ENCODE data around the gene OXNAD1.

Gene OXNAD1

DNA sequence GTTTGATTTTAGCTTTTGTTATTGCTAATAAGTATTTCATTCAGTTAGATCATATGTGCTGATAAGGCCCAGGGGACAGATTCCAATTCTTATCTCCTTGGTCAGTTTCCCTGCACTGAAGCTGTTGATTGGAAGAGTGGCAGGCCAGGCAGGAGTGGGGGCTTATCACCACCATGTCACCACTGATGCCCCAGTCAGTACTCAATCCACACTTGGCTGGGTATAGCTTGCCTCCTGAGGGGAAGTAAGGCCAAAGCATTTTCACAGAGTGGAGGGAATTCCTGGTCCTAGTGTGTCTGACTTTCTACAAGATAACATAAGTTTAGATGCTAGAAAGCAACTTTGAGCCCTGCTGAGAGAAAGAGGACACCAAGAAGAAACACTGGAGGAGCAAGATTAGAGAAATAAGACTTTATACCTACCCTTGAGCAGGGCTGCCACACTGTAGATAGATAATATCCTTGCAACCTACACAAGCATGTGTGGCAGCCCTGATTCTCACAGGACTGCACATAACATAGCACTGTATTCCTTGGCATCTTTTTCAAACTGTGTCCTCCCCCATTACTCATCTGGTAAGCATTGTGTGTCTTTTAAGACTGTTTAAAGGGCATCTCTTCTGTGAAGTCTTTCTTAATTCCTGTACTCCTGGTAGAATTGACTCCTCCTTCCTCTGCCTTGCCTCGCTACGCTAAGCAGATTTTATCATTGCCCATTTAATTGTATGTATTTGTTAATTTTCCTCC is 24.3 kb downstream of the OXNAD1 start:
- Histone ChIP-seq H3K9me3 (ENCODE audit: low read depth, low read length) (no peaks in the 10 kb centered on the region), H3K27ac (no peak overlapping the region), H3K9ac (ENCODE audit: insufficient read length) (no peak overlapping the region), H3K36me3 (ENCODE audit: insufficient read depth, low read length) (no peaks in the 10 kb centered on the region), H3K4me3 (no peak overlapping the region)
- DNase-seq (ENCODE audit: low read depth, low spot score) = no peak
- no peak for TF ChIP-seq FOXP2 (optimal IDR thresholded peaks at IDR 0.05; ENCODE audit: control extremely low read depth, extremely low read length, insufficient read depth)
- no peak for TF ChIP-seq EZH2 (IDR thresholded peaks at IDR 0.05)
- no peak for TF ChIP-seq POLR2AphosphoS5 (IDR thresholded peaks at IDR 0.05; ENCODE audit: borderline replicate concordance, low read depth, low read length)

DNA sequence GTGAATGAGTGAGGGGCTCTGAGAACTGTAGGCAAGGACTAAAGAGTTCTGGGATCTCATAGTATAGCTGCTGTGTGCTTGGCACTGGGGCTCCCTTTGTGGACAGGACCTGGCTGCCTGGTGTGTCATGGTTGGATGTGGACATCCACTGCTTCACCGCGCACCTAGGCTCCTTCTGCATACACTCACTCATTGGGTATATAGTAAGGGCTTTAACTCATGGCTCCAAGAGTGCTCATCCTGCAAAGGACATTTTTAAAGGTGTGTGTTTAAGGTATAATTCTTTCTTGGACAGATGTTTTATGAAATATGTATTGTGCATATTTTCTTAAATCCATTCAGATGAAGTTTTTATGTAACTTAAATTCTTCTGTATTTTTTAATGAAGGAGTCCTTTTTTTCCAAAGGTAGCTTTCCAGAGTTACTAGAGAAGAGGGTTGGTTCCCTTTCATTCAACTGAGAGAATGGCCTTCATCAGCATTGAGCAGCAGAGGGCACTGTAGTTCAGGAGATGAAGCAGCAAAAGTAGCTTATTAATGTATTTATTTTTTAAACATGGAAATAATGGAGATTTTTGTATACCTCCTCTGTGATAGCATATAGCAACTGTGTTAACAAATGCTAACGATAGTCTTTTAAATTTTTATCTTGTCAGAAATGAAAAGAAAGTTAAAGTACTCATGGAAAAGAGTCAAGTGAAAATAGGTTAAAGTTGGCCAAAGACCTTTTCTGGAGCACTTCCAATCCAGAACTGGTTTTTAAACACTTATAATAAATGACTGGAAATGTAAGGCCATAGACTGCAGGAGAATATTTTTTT is 25.2 kb downstream of the OXNAD1 start:
- no peaks in the 10 kb centered on the region for H3K36me3 ChIP-seq (ENCODE audit: insufficient read depth, low read length)
- DNase-seq (ENCODE audit: low read depth, low spot score) = no peak
- TF ChIP-seq EZH2 (IDR thresholded peaks at IDR 0.05) = no peak
- TF ChIP-seq FOXP2 (optimal IDR thresholded peaks at IDR 0.05; ENCODE audit: control extremely low read depth, extremely low read length, insufficient read depth) = no peak
- TF ChIP-seq POLR2AphosphoS5 (IDR thresholded peaks at IDR 0.05; ENCODE audit: borderline replicate concordance, low read depth, low read length) = no peak
- no peaks in the 10 kb centered on the region for H3K9me3 ChIP-seq (ENCODE audit: low read depth, low read length)
- no peak overlapping the region for H3K9ac ChIP-seq (ENCODE audit: insufficient read length)
- H3K27ac ChIP-seq = no peak overlapping the region
- no peak overlapping the region for H3K4me3 ChIP-seq

DNA sequence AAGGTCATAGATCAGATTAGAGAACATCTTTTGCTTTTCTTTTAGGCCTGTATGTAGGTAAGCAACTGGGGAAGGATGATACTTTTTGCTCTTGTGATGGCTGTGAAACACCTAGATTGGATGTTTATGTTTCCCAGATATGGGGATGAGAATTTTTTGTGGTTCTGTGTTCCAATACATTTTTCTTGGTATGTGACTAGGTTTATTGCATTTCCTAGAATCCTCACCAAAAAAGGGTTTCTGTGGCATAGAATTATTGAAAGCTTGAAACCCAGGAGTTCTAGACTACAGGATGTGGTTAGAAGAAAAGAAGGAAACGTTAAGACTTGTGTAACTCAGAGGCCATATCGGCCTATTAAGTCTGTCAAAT is 25.8 kb downstream of the OXNAD1 start:
- no peak overlapping the region for H3K9ac ChIP-seq (ENCODE audit: insufficient read length)
- no peak overlapping the region for H3K27ac ChIP-seq
- no peak for DNase-seq (ENCODE audit: low read depth, low spot score)
- TF ChIP-seq POLR2AphosphoS5 (IDR thresholded peaks at IDR 0.05; ENCODE audit: borderline replicate concordance, low read depth, low read length) (no peak), EZH2 (IDR thresholded peaks at IDR 0.05) (no peak), FOXP2 (optimal IDR thresholded peaks at IDR 0.05; ENCODE audit: control extremely low read depth, extremely low read length, insufficient read depth) (no peak)
- H3K4me3 ChIP-seq = no peak overlapping the region
- no peaks in the 10 kb centered on the region for H3K9me3 ChIP-seq (ENCODE audit: low read depth, low read length)
- no peaks in the 10 kb centered on the region; the same call in 1 of the 2 replicates for H3K36me3 ChIP-seq (ENCODE audit: insufficient read depth, low read length)

DNA sequence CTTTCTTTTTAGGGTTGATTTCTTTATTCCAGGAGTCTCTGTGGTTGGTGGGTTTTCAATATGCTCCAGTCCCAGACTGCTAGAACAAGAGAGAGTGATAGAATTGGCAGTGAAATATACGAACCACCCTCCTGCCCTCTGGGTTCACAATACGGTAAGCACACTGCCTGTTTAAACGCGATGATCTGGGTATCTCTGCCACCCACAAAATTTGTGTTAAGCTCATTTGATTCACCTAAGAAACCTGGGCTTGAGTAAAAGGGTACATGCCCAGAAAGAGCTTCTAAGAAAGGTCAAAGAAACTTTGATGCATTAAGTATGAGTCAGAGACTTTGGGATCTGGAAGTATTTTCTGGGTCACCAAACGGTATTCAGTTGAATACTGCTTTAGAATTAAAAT is 29.8 kb downstream of the OXNAD1 start:
- no peak for DNase-seq (ENCODE audit: low read depth, low spot score)
- TF ChIP-seq FOXP2 (optimal IDR thresholded peaks at IDR 0.05; ENCODE audit: control extremely low read depth, extremely low read length, insufficient read depth) = no peak
- no peak for TF ChIP-seq EZH2 (IDR thresholded peaks at IDR 0.05)
- TF ChIP-seq POLR2AphosphoS5 (IDR thresholded peaks at IDR 0.05; ENCODE audit: borderline replicate concordance, low read depth, low read length) = no peak
- Histone ChIP-seq H3K36me3 (ENCODE audit: insufficient read depth, low read length) (peaks cover 6% of the 10 kb centered on the region), H3K27ac (no peak overlapping the region), H3K9ac (ENCODE audit: insufficient read length) (no peak overlapping the region), H3K4me3 (no peak overlapping the region), H3K9me3 (ENCODE audit: low read depth, low read length) (no peaks in the 10 kb centered on the region)

DNA sequence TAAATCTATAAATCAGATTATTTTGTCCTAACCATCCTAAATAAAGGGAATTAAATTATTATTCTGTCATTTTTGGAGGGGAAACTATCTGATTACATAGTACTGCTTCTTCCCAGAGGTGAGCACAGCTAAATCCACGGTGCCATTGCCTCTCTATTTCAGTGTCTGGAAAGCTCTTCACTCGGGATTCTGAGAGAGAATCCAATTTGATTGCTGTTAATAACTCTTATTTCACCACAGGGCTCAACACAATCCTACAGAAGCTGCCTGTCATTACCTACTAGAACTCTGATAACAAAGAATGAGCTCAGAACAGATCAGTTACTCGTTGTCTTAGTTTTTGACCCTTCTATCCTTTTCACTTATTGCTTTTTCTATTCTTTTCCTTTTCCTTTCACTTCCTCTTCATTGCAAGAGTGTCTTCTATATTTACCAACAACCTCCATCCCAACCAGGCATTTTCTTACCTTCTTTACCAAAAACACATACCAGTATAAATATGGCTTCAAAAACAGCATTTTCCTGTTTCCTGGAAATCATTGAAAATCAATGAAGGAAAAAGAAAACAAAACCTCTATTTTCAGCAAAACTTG is 30.4 kb downstream of the OXNAD1 start:
- Histone ChIP-seq H3K27ac (no peak overlapping the region), H3K4me3 (no peak overlapping the region), H3K9ac (ENCODE audit: insufficient read length) (no peak overlapping the region), H3K9me3 (ENCODE audit: low read depth, low read length) (no peaks in the 10 kb centered on the region), H3K36me3 (ENCODE audit: insufficient read depth, low read length) (peaks cover 6% of the 10 kb centered on the region)
- no peak for DNase-seq (ENCODE audit: low read depth, low spot score)
- TF ChIP-seq EZH2 (IDR thresholded peaks at IDR 0.05) = no peak
- TF ChIP-seq FOXP2 (optimal IDR thresholded peaks at IDR 0.05; ENCODE audit: control extremely low read depth, extremely low read length, insufficient read depth) = no peak
- TF ChIP-seq POLR2AphosphoS5 (IDR thresholded peaks at IDR 0.05; ENCODE audit: borderline replicate concordance, low read depth, low read length) = no peak

DNA sequence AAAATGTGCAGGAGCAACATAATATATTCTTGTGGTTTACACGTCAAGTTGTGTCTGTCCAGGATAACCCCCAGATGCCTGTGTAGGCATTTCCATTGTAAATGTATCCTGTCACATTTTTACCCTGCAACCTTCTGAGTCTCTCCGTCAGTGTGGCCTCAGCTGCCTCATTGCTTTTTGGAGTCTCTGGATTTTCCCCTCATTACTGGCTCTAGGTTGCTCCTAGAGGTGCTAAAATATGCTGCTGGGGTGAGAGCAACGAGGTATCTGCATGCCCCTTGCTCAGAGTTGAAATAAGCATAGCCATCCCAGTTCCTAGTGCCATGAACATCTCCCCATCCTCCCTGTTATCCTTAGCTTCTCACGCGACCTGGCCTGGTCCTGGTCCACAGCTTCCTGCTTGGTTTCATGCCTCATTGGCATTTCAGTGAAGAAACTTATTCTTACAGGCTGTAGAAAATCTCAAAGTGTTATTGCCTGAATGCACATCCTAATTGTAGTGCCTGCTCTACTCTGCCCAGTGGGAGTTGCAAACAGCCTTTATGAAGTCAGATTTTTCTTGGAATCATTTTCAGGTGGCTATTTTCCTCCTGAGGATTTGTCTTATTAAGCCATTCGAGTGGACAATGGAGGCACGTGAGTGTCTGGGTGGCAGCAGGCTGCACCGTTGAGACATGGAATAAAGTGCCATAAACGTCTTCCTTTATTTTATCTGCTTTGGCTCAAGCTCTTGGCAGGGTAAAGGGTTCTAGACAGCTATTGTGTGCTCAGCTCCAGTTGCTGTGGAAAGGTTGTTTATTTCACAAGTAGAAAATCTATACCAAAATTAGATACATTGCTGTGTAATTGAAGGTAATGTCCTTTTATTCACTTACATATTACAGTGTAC is 33.2 kb downstream of the OXNAD1 start:
- no peak overlapping the region for H3K27ac ChIP-seq
- H3K36me3 ChIP-seq (ENCODE audit: insufficient read depth, low read length) = peaks cover 6% of the 10 kb centered on the region
- no peaks in the 10 kb centered on the region for H3K9me3 ChIP-seq (ENCODE audit: low read depth, low read length)
- DNase-seq (ENCODE audit: low read depth, low spot score) = no peak
- no peak overlapping the region for H3K4me3 ChIP-seq
- no peak overlapping the region for H3K9ac ChIP-seq (ENCODE audit: insufficient read length)
- TF ChIP-seq POLR2AphosphoS5 (IDR thresholded peaks at IDR 0.05; ENCODE audit: borderline replicate concordance, low read depth, low read length) (no peak), FOXP2 (optimal IDR thresholded peaks at IDR 0.05; ENCODE audit: control extremely low read depth, extremely low read length, insufficient read depth) (no peak), EZH2 (IDR thresholded peaks at IDR 0.05) (no peak)

DNA sequence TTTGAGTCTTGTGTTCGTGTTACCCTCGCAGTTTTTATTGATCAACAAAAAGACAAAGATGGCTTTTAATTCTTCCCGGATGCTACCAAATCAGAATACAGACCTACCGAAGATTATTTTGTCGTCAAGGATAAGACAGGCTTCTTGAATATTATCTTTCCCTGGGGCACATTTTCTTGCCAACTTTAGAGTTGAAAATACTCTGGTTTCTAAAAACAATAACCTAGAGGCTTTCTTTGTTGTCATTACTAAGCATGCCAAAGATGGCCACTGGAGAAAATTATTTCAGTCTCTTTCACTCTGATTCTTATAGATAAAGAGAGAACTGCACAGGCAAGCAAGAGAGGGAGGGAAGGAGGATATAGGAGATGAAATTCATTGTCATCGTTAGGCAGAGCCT is 33.9 kb downstream of the OXNAD1 start:
- DNase-seq (ENCODE audit: low read depth, low spot score) = no peak
- H3K4me3 ChIP-seq = no peak overlapping the region
- no peaks in the 10 kb centered on the region for H3K9me3 ChIP-seq (ENCODE audit: low read depth, low read length)
- peaks cover 6% of the 10 kb centered on the region for H3K36me3 ChIP-seq (ENCODE audit: insufficient read depth, low read length)
- H3K27ac ChIP-seq = no peak overlapping the region
- no peak overlapping the region for H3K9ac ChIP-seq (ENCODE audit: insufficient read length)
- TF ChIP-seq POLR2AphosphoS5 (IDR thresholded peaks at IDR 0.05; ENCODE audit: borderline replicate concordance, low read depth, low read length) = no peak
- TF ChIP-seq FOXP2 (optimal IDR thresholded peaks at IDR 0.05; ENCODE audit: control extremely low read depth, extremely low read length, insufficient read depth) = no peak
- TF ChIP-seq EZH2 (IDR thresholded peaks at IDR 0.05) = no peak

Data from SK-N-MC (cell line).